ENCODE results near the gene ARID1B. TPM values are rescaled to one million over a fixed set of nuclear protein-coding genes. Genes with fewer than 3 reads are reported as not detected.

Gene ARID1B
- total RNA-seq, 1 donor from 2014 or later: 78.1 TPM

DNA sequence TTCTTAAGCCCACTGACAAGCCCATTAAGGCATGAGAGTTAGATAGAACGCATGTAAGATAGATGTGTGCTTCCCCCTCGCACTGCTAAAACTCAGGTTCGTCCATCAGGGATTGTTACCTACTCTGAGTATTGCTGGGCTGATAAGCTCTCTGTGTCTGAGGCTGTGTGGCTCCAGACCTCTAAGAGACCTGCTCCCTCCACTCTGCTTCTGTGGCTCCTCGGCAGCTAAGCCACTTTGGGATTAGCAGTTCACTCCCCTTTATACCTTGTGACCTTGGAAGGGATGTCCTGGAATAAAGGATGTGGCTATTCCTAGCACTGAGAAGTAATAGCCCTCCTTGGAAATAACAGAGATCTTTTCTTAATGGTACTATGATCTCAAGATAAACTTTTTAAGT, 381.3 kb downstream of the ARID1B start:
- Mint-ChIP-seq H3K4me1 (ENCODE audit: unreplicated experiment) (no peaks in the 10 kb centered on the region), H3K27ac (ENCODE audit: unreplicated experiment) (no peak overlapping the region), H3K36me3 (ENCODE audit: unreplicated experiment) (peaks cover 15% of the 10 kb centered on the region), H3K9me3 (ENCODE audit: unreplicated experiment) (no peaks in the 10 kb centered on the region), H3K4me3 (ENCODE audit: unreplicated experiment) (no peak overlapping the region), H3K27me3 (ENCODE audit: unreplicated experiment) (no peaks in the 10 kb centered on the region)
- TF ChIP-seq, protein P1, sequence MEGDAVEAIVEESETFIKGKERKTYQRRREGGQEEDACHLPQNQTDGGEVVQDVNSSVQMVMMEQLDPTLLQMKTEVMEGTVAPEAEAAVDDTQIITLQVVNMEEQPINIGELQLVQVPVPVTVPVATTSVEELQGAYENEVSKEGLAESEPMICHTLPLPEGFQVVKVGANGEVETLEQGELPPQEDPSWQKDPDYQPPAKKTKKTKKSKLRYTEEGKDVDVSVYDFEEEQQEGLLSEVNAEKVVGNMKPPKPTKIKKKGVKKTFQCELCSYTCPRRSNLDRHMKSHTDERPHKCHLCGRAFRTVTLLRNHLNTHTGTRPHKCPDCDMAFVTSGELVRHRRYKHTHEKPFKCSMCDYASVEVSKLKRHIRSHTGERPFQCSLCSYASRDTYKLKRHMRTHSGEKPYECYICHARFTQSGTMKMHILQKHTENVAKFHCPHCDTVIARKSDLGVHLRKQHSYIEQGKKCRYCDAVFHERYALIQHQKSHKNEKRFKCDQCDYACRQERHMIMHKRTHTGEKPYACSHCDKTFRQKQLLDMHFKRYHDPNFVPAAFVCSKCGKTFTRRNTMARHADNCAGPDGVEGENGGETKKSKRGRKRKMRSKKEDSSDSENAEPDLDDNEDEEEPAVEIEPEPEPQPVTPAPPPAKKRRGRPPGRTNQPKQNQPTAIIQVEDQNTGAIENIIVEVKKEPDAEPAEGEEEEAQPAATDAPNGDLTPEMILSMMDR (IDR thresholded peaks at IDR 0.05): no peak
- DNase-seq (ENCODE audit: extremely low spot score, unreplicated experiment): no peak

DNA sequence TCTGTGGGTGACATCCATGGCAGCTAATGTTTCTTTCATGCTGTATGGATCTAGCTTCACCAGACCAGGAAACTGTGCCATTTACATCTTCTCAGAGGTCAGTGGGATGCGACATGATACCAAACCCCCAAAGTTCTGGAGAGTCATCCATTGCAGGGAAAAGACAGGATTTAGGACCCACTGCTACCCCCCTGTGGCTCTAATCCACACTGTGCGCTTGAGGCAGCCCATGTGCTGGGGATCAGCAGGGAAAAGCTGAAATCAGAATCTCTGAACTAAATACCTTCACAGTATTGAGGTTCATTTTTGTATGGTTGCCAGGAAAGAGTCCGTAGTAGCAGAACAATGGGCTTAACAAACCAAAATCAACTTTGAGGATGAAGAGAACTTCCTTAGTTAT, 381.7 kb downstream of the ARID1B start:
- Mint-ChIP-seq H3K4me3 (ENCODE audit: unreplicated experiment) (no peak overlapping the region), H3K36me3 (ENCODE audit: unreplicated experiment) (peaks cover 14% of the 10 kb centered on the region), H3K4me1 (ENCODE audit: unreplicated experiment) (peaks cover 2% of the 10 kb centered on the region), H3K27me3 (ENCODE audit: unreplicated experiment) (no peaks in the 10 kb centered on the region), H3K27ac (ENCODE audit: unreplicated experiment) (no peak overlapping the region), H3K9me3 (ENCODE audit: unreplicated experiment) (no peaks in the 10 kb centered on the region)
- TF ChIP-seq, protein P1 (IDR thresholded peaks at IDR 0.05): peak; percentile 7
- no peak for DNase-seq (ENCODE audit: extremely low spot score, unreplicated experiment)

DNA sequence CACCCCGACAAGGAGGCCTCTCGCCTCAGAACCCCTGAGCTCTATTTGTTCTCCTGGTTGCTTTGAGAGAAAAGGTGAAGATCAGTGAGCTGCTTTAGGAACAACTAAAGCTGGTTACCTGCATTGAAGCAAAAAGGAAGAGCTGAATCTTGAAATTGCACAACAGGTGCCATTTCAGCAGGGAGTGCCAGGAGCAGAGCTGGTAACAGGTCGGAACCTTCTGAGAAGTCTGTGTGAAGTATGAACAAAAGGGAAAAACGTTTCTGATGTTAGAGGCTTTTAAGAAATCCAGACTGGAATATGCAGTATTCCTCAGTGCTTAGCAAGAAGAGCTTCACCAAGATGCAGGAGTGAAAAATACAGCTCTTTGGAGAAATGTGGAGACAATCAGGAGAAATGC, 382.2 kb downstream of the ARID1B start:
- TF ChIP-seq, protein P1 (IDR thresholded peaks at IDR 0.05): no peak

DNA sequence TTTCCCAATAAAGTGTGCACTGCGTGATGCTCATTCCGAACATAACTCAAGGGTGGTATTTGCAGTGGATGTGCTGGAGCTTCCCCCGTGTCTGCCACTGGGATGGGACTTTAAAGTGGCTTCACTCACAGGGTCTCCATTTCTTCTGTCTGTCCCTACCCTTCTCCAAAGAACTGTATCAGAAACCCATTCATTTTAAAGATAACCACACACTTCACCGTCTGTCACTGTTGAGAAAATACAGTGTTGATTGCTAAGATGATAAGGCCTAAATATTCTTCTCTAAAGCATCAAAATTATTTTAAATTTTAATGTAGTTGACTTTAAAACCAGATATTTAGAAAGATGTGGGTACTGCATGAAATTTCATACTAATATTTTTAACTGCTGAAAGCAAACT, 384.7 kb downstream of the ARID1B start:
- Mint-ChIP-seq H3K27ac (ENCODE audit: unreplicated experiment) (no peak overlapping the region), H3K36me3 (ENCODE audit: unreplicated experiment) (peaks cover 12% of the 10 kb centered on the region), H3K4me1 (ENCODE audit: unreplicated experiment) (peaks cover 5% of the 10 kb centered on the region), H3K9me3 (ENCODE audit: unreplicated experiment) (no peaks in the 10 kb centered on the region), H3K27me3 (ENCODE audit: unreplicated experiment) (no peaks in the 10 kb centered on the region), H3K4me3 (ENCODE audit: unreplicated experiment) (no peak overlapping the region)
- TF ChIP-seq, protein P1 (IDR thresholded peaks at IDR 0.05): no peak
- DNase-seq (ENCODE audit: extremely low spot score, unreplicated experiment): no peak

More for the DNA sequence above, 382.2 kb downstream of the ARID1B start:
- H3K4me1 Mint-ChIP-seq (ENCODE audit: unreplicated experiment): peaks cover 2% of the 10 kb centered on the region
- no peak overlapping the region for H3K27ac Mint-ChIP-seq (ENCODE audit: unreplicated experiment)
- DNase-seq (ENCODE audit: extremely low spot score, unreplicated experiment): no peak
- no peaks in the 10 kb centered on the region for H3K27me3 Mint-ChIP-seq (ENCODE audit: unreplicated experiment)
- peaks cover 12% of the 10 kb centered on the region for H3K36me3 Mint-ChIP-seq (ENCODE audit: unreplicated experiment)
- H3K9me3 Mint-ChIP-seq (ENCODE audit: unreplicated experiment): no peaks in the 10 kb centered on the region
- no peak overlapping the region for H3K4me3 Mint-ChIP-seq (ENCODE audit: unreplicated experiment)

DNA sequence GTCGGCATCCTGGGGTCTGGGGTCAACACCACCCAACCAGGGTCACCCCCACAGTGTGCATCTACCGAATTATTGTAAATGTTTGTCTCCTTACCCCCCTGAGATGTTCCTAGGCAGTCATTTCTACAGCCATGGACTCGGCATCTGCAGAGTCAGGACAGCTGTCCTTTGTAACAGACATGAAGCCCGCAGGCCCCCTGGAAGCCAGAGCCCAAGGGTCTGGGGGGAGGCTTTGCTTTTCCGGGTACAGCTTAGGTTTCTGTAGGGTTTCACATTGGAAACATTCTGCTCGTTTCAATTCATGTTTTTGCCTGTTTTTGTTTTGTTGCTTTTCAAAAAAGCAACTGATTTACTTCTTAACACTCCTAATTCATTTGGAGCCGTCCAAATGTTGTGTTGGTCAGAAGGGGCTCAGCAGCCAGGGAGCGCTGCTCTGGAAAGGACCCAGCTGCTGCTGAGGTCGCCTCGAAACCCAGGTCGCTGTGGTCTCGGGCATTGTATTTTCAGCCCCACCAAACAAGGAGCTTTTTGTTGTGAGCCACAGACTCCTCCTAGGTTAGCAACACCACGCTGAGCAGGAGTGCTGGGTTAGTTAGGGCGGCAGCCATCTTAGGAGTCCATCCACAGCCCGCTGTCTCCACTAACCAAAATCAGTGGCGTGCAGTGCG, 385.7 kb downstream of the ARID1B start:
- H3K4me1 Mint-ChIP-seq (ENCODE audit: unreplicated experiment): peaks cover 5% of the 10 kb centered on the region
- H3K36me3 Mint-ChIP-seq (ENCODE audit: unreplicated experiment): peaks cover 14% of the 10 kb centered on the region
- H3K9me3 Mint-ChIP-seq (ENCODE audit: unreplicated experiment): no peaks in the 10 kb centered on the region
- H3K4me3 Mint-ChIP-seq (ENCODE audit: unreplicated experiment): no peak overlapping the region
- TF ChIP-seq, protein P1 (IDR thresholded peaks at IDR 0.05): no peak
- no peaks in the 10 kb centered on the region for H3K27me3 Mint-ChIP-seq (ENCODE audit: unreplicated experiment)
- DNase-seq (ENCODE audit: extremely low spot score, unreplicated experiment): no peak
- H3K27ac Mint-ChIP-seq (ENCODE audit: unreplicated experiment): no peak overlapping the region

All from osteocyte (in vitro differentiated cells).